ENCODE results near the gene CEP170. TPM values are rescaled to one million over a fixed set of nuclear protein-coding genes. Genes with fewer than 3 reads are reported as not detected.
"Not testable (repeated sequence)": the region's sequence is repeated elsewhere in the genome, so short reads cannot be mapped to it uniquely, and the experiment has no call there.

Gene CEP170
- total and polyA plus RNA-seq, 2 donors = 16.2 to 163 TPM

DNA sequence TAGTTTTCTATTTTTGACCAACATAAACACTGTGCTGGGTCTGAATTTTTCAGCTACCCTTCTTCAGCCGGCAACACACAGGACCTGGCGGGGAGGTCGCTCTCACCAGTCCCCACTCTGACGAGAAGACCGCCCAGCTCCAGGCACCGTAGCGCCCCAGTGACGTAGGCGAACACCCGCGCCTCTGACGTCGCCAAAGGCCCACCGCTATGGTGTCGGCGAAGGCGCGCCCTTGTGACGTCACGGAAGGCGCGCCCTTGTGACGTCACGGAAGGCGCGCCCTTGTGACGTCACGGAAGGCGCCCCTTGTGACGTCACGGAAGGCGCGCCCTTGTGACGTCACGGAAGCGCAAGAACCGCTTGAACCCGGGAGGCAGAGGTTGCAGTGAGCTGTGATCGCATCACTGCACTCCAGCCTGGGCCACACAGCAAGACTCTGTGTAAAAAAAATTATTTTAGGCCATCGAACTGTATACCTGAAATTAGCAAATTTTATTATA, 153.5 kb downstream of the CEP170 start:
- not testable (repeated sequence) for H3K36me3 ChIP-seq (ENCODE audit: insufficient read depth); H3K27ac ChIP-seq (ENCODE audit: low read depth); H3K4me1 ChIP-seq (ENCODE audit: insufficient read depth); DNase-seq (ENCODE audit: extremely low spot score); H3K4me3 ChIP-seq (ENCODE audit: low read depth, low read length)
- 10% methylated on average over 40 of the region's 40 CpGs for WGBS

DNA sequence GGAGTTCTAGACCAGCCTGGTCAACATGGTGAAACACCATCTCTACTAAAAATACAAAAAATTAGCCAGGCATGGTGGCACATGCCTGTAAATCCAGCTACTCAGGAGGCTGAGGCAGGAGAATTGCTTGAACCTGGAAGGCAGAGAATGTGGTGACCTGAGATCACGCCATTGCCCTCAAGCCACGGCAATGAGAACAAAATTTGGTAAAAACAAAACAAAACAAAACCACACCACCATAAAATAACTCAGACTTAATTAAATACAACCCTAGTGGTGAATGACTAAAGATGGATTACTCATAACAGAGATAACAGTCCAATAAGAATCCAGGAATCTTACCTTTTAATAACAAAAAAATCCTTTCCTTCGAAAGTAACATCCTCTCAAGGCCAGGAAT, 167.7 kb downstream of the CEP170 start:
- H3K27ac ChIP-seq (ENCODE audit: low read depth) = not testable (repeated sequence)
- WGBS = 92% methylated on average over 3 of the region's 3 CpGs

More for the DNA sequence above, 167.7 kb downstream of the CEP170 start:
- not testable (repeated sequence) for H3K4me1 ChIP-seq (ENCODE audit: insufficient read depth); DNase-seq (ENCODE audit: extremely low spot score); H3K36me3 ChIP-seq (ENCODE audit: insufficient read depth); H3K4me3 ChIP-seq (ENCODE audit: low read depth, low read length)

Small RNA genes lying within 50 kb of the gene (small RNA-seq; reads per million reads assigned to genes)
- gene RNU6-747P = not detected

Other genes starting within 250 kb of the CEP170 start
- gene SDCCAG8, start 760 bp upstream of the CEP170 start, total RNA-seq = 85.5 TPM
- gene SDCCAG8, start 760 bp upstream of the CEP170 start, polyA plus RNA-seq = 19.0 TPM

Data from urinary bladder (tissue), 4 donors.